HG03469 (cell line): Measurements from ENCODE around the gene DLG3.
"Not testable (repeated sequence)": the region's sequence is repeated elsewhere in the genome, so short reads cannot be mapped to it uniquely, and the experiment has no call there.

ENCODE experiments used
- ATAC-seq: cut with Tn5 transposase; IDR thresholded peaks from one replicate; pipeline ENCODE4 v1.9.1; 2021; ENCODE audit warnings: mild to moderate bottlenecking, moderate library complexity, moderate number of reproducible peaks; ENCODE audit not compliant: unreplicated experiment

Gene DLG3

DNA sequence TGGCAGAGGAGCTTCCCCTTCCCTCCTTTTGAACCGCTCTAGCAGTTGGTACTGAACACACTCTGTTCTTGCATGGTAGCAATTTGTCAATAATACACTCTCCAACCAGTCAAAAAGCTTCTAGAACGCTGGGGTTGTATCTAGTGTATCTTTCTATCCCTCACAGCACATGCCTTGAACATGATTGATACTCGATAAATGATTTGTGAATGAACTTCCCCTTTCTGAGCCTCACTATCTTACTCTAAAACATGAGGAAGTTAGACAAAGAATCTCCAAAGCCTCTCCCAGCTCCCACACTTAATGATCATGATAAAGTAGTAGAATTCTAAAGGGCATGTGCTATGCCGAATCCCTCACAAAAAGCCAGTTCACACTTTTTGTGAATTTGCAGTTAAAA, 64.4 kb downstream of the DLG3 start:
- ATAC-seq = no peak

DNA sequence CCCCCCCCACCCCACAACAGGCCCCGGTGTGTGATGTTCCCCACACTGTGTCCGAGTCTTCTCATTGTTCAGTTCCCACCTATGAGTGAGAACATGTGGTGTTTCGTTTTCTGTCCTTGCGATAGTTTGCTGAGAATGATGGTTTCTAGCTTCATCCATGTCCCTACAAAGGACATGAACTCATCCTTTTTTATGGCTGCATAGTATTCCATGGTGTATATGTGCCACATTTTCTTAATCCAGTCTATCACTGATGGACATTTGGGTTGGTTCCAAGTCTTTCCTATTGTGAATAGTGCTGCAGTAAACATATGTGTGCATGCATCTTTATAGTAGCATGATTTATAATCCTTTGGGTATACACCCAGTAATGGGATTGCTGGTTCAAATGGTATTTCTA, 70.6 kb downstream of the DLG3 start:
- not testable (repeated sequence) for ATAC-seq

- ATAC-seq = not testable (repeated sequence)
Measured at GRCh38 chrX:70515692-70516091, 71.1 kb downstream of the DLG3 start.

GRCh38 chrX:70525733-70526132, 81.1 kb downstream of the DLG3 start:
- no peak for ATAC-seq

GRCh38 chrX:70527053-70527452, 82.4 kb downstream of the DLG3 start:
- no peak for ATAC-seq

GRCh38 chrX:70527610-70528345, 83.1 kb downstream of the DLG3 start:
- ATAC-seq = no peak

DNA sequence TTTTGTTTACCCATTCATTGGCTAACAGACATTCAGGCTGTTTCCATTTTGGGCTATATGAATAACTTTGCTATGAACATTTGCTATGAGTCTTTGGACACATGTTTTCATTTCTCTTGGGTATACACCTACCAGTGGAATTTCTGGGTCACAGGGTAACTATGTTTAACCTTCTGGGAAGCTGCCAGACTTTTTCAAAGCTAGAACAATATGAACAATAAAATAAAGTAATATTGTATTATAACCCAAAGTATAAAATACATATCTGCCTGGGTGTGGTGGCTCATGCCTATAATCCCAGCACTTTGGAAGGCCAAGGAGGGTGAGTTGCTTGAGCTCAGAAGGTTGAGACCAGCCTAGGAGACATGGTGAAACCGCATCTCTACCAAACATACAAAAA, 90.6 kb downstream of the DLG3 start:
- ATAC-seq = no peak

DNA sequence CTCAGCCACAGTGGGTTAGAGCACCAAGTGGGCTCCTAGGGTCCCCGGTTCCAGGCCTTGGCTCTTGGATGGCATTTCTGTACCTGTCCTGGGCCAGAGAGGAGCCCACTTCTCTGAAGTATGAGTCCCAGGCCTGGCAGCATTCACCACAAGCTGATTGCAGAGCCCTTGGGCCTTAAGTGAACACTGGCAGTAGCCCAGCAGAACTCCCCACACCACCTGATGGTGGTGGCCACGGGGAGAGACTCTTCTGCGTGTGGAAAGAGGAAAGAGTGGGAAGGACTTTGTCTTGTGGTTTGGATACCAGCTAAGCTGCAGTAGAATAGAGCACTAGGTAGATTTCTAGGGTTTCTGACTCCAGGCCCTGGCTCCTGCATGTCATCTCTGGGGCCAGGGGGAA, 104.8 kb downstream of the DLG3 start:
- ATAC-seq = no peak

DNA sequence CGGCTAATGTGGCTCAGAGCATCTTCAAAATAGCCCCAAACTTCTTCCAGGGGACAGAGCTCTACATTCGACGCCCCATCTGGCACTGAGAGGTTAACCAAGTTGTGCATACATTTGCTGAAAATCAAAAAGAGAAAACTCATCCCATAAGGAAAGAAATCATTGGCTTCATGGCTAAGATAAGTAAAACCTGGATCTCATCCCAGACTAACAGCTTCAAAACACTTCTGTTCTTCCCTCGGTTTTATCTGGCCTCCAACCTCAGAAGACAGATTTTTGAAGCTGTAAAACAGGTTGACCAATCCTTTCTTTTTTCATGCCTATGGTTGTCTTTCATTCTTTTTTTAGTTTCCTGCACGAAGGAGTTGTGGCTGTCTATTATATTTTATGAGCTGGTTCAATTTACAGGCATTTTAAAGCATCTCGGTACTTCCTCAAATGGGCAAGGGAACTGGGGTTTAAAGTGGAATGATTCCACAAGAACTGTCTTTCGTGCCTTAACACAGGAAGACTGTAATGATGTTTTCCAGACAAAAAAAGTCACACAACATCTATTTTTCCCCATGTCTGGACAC, 107.6 kb downstream of the DLG3 start:
- no peak for ATAC-seq

DNA sequence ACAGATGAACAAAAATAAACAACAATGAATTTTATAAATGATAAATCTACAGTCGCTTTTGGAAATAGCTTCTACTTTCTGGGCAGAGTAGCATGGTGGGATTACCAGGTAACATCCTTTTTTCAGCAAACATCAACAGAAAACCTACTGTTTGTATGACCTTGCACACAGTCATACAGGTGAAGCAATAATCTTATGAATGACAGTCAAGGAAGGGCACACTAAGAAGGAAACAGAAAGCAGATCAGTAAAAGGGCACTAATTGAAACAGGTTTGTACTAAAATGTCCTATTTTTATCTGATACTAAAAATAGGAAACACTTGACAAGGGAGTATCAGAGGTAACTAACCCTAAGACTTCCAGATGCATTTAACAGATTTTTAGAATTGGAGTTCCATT, 108.9 kb downstream of the DLG3 start:
- peak; percentile 62 for ATAC-seq

- ATAC-seq = no peak
Measured at GRCh38 chrX:70554081-70554480, 109.4 kb downstream of the DLG3 start.

GRCh38 chrX:70554523-70554922, 109.9 kb downstream of the DLG3 start:
- no peak for ATAC-seq

GRCh38 chrX:70554948-70555347, 110.3 kb downstream of the DLG3 start:
- ATAC-seq = no peak
